ENCODE data around the gene RASSF5. TPM values are rescaled to one million over a fixed set of nuclear protein-coding genes. Genes with fewer than 3 reads are reported as not detected.

Gene RASSF5
- total and polyA plus RNA-seq, 9 of the 15 experiments (the other 6 are each of a cell fraction or from before 2014, with no cell fraction given), result 6.1 to 41.0 (median 25.2) TPM

- no peak for TF ChIP-seq ZNF407 (IDR thresholded peaks at IDR 0.05; ENCODE audit: low read depth)
Observed at GRCh38 chr1:206534552-206534951, 27.2 kb downstream of the RASSF5 start (continued).

- 3% methylated on average over 6 of the region's 6 CpGs for WGBS (ENCODE audit: insufficient coverage, low coverage, missing lambda C conversion rate)
- POLR2A ChIA-PET, result interaction anchor here (0.9 to 2.0 kb wide), 3 partner anchors 14 to 39 kb away, joined by 3 to 6 read pairs (median 5); no protein-coding TSS in a partner anchor
- in situ Hi-C loops (cut with MboI) (no loop called here), intact Hi-C loops (cut with micrococcal nuclease) (loop anchor here (2.0 kb wide), 1 partner anchor 31 kb away; no protein-coding TSS in a partner anchor)
- Histone ChIP-seq H3K27ac (ENCODE audit: extremely low read depth, low read depth, low read length) (no peak overlapping the region), H3K36me3 (ENCODE audit: control insufficient read depth, insufficient read depth, low read length) (no peaks in the 10 kb centered on the region), H2AFZ (ENCODE audit: low read depth, low read length) (no peak overlapping the region), H3K9ac (ENCODE audit: insufficient read depth in 1 of 2, low read depth in 2 of 2, low read length in 2 of 2) (peak overlapping the region in 1 of 2 experiments; percentile 23; a peak in 1 of 4 replicates), H3K9me1 (ENCODE audit: control insufficient read depth, insufficient read depth, low read length) (no peaks in the 10 kb centered on the region), H3K4me3 (no peak overlapping the region), H4K20me1 (replicated peaks; ENCODE audit: control insufficient read depth, insufficient read depth, low read length) (no peaks in the 10 kb centered on the region), H3K4me1 (replicated peaks in 1 of 2; ENCODE audit: control insufficient read depth in 2 of 2, insufficient read depth in 2 of 2, low read length in 2 of 2) (no peaks in the 10 kb centered on the region), H3K4me2 (ENCODE audit: insufficient read depth, low read length) (no peak overlapping the region), H3K27me3 (ENCODE audit: control insufficient read depth in 2 of 2, insufficient read depth in 2 of 2, low read length in 2 of 2) (peaks cover 5 to 34% of the 10 kb centered on the region in 2 experiments; a peak in 4 of 5 replicates), H3K79me2 (ENCODE audit: control insufficient read depth, insufficient read depth, low read length) (no peaks in the 10 kb centered on the region), H3K9me3 (replicated peaks; ENCODE audit: control insufficient read depth, insufficient read depth, low read depth, low read length) (no peaks in the 10 kb centered on the region)
- no peak for FAIRE-seq
- CTCF ChIA-PET (ENCODE audit: low intra/inter-chr PET ratio), result no interaction called here
- no peak for DNase-seq (ENCODE audit: extremely low read depth in 1 of 4, low spot score in 3 of 4)
- ATAC-seq, result no peak
- BruUV-seq (replicated peaks), result no TSS peak
- TF ChIP-seq MEIS2 (IDR thresholded peaks at IDR 0.05; ENCODE audit: partially characterized antibody) (peak; percentile 82), ZNF165 (CRISPR knock-in tag; IDR thresholded peaks at IDR 0.05; ENCODE audit: borderline replicate concordance) (no peak), PBX2 (CRISPR knock-in tag; IDR thresholded peaks at IDR 0.05; ENCODE audit: low read depth) (0 out of 2 replicates have a peak, but pooled peaks have one; percentile 32), PBX2 (tag; conservative IDR thresholded peaks at IDR 0.05; ENCODE audit: low read depth) (peak; percentile 83; the same call in 1 of the 2 replicates), SP2 (IDR thresholded peaks at IDR 0.05; ENCODE audit: extremely low read depth, low read depth, low read length, poor library complexity, severe bottlenecking) (no peak), HOMEZ (CRISPR knock-in tag; IDR thresholded peaks at IDR 0.05) (no peak), KAT2B (IDR thresholded peaks at IDR 0.05; ENCODE audit: low read depth, low read length) (no peak)
Observed at GRCh38 chr1:206535853-206536188, 28.5 kb downstream of the RASSF5 start.

Data from K562 (cell line).